Dedifferentiated amniotic fluid mesenchymal stem cell (primary cell): ENCODE measurements around the gene B3GNT4.
"Not testable (repeated sequence)": the region's sequence is repeated elsewhere in the genome, so short reads cannot be mapped to it uniquely, and the experiment has no call there.

Experiments used
- DNase-seq: peaks from one replicate; pipeline ENCODE4 v3.0.0-alpha.2; 2016; ENCODE audit errors: extremely low spot score

B3GNT4 gene

DNA sequence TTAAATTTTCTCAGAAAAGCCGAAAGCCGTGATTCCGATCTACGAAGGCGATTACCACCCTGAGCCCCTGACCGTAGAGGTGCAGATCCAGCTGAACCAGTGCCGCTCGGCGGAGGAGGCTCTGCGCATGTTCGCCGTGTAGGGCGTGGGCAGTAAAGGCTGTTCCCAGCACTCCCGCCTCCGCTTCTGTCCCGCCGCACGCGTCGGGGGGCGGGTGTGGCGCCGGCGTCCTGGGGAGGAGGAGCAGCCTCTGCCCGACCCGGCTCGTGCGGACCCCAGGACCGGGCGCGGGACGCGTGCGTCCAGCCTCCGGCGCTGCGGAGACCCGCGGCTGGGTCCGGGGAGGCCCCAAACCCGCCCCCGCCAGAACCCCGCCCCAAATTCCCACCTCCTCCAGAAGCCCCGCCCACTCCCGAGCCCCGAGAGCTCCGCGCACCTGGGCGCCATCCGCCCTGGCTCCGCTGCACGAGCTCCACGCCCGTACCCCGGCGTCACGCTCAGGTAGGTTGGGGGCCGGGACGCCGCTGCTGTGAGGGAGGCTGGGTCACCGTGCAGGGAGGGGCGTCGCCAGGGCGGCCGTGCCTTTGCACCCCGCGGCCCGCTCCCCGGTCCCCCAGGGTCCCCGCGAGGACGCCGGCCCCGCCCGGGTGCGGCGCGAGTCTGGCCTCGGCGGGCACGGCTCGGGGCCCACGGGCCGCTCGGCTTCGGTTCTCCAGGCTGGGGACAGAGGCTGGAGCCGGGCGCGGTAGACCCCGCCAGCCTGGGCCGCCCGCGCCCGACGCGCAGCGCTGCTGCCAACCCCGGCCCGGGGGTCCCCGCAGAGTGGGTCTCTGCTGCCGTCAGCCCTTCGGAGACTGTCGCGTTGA, at the start of gene B3GNT4:
Gene B3GNT4 (plus strand): TSS at position 409 of the 866 bp plus-strand sequence. CDS start 910 bp downstream, outside the sequence.
- DNase-seq = no peak

DNA sequence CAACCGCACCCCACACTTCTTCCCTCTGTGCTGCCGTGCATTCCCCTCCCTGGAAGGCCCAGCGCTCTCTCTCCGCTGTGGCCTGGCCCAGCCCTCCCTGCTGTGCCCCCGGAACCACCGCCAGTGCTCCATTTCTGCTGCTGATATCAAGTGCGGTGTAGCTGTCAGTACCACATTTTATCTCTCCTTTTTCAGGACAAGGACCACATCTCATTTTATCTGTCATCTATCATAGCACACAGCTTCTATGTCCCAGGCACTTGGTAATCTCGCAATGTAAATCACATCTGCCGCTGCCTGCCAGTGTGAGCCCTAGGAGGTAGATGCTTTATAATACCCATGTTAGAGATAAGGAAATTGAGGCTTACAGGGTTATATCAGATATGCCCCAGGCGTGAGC, 47.8 kb upstream of the B3GNT4 start:
- DNase-seq = no peak

DNA sequence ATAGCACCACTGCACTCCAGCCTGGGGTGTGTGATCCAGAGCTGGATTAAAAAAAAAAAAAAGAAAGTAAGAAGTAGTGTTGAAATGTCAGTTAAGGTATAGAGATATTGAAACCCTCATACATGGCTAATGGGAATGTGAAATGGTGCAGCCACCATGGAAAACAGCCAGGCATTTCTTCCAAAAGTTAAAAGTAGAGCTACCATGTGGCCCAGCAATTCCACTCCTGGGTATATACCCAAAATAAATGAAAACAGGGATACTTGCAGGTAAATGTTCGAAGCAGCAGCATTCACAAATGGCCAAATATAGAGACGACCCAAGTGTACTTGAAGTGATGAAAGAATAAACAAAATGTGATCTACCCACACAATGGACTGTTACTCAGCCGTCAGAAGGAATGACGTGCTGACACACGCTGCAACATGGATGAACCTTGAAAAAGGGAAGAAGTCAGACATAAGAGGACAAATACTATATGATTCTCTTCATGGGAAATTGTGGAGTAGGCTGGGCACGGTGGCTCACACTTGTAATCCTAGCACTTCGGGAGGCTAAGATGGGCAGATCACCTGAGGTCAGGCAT, 44.7 kb upstream of the B3GNT4 start:
- DNase-seq = no peak

DNA sequence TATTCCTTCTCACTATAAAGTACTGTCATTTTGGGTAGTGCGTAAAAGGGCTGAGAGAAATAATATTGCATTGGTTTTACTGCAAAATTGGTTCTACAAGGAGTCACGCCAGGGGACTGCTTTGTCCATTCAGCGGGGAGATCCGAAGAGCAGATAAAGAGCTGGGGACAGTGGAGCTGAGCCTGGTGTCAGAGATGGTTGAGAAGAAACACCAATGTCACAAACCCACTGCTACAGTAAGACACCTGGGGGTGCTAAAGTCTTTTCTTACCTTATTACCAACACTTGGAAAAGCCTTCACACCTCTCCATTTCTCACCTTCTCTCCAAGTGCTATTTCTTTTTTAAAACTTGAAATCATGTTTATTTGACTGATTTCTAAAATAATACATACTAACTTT, 43.6 kb upstream of the B3GNT4 start:
- DNase-seq = no peak

- DNase-seq = no peak
Observed at GRCh38 chr12:122160761-122161160, 42.7 kb upstream of the B3GNT4 start.

DNA sequence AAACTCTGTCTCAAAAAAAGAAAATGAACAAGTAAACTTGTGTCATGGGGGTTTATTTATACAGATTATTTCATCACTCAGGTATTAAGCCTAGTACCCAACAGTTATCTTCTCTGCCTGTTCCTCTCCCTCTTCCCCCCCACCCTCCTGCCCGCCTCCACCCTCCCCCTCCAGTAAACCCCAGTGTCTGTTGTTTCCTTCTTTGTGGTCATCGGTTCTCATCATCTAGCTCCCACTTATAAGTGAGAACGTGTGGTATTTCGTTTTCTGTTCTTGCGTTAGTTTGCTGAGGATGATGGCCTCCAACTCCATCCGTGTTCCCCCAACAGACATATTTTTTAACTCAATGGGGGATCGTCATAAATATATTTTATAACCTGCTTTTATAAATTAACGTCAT, 41.8 kb upstream of the B3GNT4 start:
- DNase-seq = no peak

- DNase-seq = no peak
Observed at GRCh38 chr12:122162976-122163375, 40.5 kb upstream of the B3GNT4 start.

DNA sequence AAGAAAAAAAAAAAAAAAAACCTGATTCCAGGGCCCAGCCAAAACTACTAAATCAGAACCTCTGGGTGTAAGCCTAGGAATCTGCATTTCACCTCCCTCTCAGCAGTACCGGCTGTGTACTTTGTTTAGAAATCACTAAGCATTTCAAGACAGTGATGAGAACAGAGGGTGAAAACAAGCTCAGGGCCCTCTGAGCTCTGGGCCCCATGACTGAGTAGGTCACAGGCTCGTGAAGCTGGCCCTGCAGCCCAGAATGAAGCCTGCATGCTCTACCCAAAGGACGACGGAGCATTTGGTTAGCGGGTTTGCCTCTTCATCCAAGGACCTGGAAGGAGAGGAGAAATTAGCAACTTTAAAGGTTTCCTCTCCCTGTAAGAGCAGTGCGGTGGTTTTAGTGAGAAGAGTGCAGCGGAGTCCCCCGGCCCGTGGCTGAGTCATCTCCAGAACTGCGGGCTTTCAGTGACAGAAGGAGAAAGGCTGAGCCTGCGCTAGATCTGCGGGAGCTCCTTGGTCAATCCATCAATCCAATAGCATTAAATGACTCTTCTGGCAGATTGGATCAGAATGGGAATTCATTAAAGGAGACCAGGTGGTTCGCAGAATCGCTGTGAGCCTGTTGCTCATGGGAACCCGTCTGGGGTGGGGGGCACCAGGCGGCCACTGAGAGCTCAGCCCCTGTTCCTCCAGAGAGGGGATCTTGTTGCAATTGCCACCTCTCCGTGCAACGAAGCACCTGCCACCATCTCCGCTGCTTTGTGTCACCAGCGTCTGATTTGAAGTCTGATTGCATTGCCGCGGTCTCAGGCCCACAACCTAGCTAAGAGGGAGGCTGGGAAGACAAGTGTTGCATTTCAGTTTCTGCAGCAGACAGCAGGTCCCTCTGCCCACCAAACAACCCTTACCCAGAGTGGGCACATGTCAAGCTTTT, 36.8 kb upstream of the B3GNT4 start:
- no peak for DNase-seq

GRCh38 chr12:122167356-122167925, 36.1 kb upstream of the B3GNT4 start:
- no peak for DNase-seq

- no peak for DNase-seq
Observed at GRCh38 chr12:122168492-122168891, 35.0 kb upstream of the B3GNT4 start.

GRCh38 chr12:122171399-122171798, 32.1 kb upstream of the B3GNT4 start:
- DNase-seq = no peak

- DNase-seq = no peak
Observed at GRCh38 chr12:122172262-122172939, 31.1 kb upstream of the B3GNT4 start.

DNA sequence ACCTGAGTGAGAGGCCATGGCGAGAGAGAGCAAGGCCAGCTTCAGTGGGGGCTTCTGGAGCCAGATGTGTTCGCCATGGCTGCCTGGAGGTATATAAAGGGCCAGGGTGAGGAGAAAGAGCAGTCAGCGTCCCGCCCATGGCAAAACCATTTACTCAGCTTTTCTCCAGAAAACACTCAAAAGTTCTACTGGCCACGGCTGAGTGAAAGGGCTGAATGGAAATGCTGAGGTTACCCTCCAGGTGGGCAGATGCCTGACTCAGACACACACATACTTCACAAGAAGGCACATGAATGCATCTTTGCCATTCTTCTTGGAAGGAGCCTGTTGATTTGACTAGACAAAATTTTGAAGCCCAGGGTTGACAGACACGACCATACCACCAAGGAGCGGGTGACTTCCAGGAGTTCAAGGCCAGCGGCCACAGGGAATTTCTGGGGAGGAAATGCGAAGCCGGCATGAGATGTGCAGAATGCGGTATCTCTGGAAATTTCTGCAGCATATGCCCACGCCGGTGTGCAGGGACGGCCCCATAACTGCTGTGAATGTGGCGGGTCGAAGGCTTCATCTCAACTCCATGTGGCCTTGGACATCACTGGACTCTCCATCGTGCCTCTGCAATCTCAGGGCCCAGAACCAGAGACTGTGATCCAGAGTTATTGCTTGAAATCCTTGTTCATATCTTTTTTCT, 29.2 kb upstream of the B3GNT4 start, which contains the start of gene IL31:
Gene IL31 (minus strand): TSS at position 67 of the 691 bp plus-strand sequence. CDS start 49 bp downstream, at position 18.
- no peak for DNase-seq

DNA sequence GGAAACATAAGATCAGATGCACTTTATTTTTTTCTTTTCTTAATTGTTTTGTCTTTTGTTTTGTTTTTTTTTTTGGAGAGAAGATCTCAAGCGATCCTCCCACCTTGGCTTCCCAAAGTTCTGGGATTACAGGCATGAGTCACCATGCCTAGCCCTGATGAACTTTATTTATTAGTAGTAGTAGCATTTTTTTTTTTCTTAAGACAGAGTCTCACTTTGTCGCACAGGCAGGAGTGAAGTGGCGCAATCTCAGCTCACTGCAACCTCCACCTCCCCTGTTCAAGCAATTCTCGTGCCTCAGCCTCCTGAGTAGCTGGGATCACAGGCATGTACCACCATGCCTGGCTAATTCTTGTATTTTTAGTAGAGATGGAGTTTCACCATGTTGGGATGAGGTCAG, 27.0 kb upstream of the B3GNT4 start:
- not testable (repeated sequence) for DNase-seq

GRCh38 chr12:122182887-122183587, 20.5 kb upstream of the B3GNT4 start, which contains the start of gene LRRC43:
LRRC43 (plus strand) TSS chr12:122183123; CDS start chr12:122183145, 22 bp downstream.
- no peak for DNase-seq

DNA sequence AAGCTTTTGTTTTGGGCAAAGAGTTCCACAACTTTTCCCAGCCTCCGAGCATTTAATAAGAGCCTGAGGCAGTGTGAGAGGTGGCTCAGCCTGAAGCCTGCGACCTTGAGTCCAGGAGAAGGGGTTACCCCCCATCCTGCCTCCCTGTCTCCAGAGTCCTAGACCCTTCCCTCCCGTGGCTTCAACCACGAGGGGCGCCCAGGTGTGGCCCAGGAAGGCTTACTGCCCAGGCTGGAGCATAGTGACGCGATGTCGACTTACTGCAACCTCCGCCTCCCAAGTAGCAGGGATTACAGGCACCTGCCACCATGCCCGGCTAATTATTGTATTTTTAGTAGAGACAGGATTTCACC, 19.9 kb upstream of the B3GNT4 start:
- no peak for DNase-seq

DNA sequence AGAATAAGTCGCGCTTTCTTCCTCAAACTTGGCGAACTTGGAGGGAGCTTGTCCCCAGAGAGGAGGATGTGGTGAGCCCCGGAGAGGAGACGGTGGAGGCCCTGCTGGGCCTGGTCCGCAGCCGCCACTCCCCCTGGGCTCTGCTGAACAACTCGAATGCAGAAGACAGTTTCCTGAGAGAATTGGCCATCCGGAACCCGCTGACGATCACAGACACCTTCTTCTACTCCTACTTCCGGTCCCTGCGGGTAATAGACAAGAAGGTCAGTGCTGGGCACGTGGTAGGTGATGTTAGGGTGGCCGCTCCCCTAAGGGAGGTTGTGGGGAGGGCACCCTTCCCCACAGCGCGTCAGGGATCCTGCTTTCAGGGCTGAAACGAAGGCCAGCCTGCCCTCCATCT, 19.0 kb upstream of the B3GNT4 start:
- no peak for DNase-seq

GRCh38 chr12:122185079-122185478, 18.4 kb upstream of the B3GNT4 start:
- DNase-seq = no peak

- DNase-seq = no peak
Observed at GRCh38 chr12:122185494-122186082, 17.9 kb upstream of the B3GNT4 start.

DNA sequence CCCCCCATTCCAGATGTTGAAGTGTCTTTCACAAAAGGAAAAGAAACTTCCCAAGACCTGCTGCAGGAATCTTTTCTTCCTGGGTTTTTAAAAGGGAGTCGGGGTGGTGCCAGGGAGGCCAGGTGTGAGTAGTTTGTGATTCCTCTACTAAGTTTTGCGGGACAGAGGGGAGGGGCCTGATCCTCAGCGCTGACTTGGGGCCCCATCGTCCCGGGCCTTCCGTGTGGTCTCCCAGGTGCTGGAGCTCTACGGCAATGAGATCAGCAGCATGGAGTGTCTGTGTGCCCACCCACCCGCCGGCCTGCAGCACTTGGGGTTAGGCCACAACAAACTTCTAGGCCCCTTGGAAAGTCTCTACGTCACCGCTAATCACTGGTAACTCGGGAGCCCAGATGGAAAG, 16.0 kb upstream of the B3GNT4 start:
- no peak for DNase-seq
